ENCODE measurements around the gene ARHGDIG.

Gene ARHGDIG

DNA sequence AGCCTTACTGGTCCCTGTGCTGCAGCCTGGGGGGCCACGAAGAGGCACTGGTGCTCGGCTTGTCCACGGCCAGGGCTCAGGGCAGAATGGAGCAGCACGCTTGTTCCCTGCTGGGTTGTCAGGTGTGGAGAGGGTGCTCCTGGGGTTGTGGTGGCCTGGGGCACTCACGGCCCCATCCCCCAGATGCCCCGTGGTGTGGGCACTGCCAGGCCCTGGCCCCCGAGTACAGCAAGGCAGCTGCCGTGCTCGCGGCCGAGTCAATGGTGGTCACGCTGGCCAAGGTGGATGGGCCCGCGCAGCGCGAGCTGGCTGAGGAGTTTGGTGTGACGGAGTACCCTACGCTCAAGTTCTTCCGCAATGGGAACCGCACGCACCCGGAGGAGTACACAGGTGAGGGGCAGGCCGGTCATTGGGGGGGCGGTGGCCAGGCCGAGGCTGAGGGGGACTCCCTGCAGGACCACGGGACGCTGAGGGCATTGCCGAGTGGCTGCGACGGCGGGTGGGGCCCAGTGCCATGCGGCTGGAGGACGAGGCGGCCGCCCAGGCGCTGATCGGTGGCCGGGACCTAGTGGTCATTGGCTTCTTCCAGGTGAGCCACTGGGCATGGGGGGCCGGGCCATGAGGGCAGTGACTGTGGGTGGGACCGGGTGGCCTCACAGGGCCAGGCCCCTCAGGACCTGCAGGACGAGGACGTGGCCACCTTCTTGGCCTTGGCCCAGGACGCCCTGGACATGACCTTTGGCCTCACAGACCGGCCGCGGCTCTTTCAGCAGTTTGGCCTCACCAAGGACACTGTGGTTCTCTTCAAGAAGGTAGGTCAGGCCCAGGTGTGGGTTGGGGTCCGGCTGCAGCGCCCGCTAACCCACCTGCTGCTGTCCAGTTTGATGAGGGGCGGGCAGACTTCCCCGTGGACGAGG, 4.1 kb downstream of the ARHGDIG start:
- TF ChIP-seq YY1 (IDR thresholded peaks at IDR 0.05; ENCODE audit: low read depth) (no peak), RAD21 (IDR thresholded peaks at IDR 0.05; ENCODE audit: low read depth) (no peak), TCF12 (IDR thresholded peaks at IDR 0.05; ENCODE audit: low read depth) (no peak), NFIC (IDR thresholded peaks at IDR 0.05) (no peak), EP300 (IDR thresholded peaks at IDR 0.05; ENCODE audit: borderline replicate concordance) (no peak), MAX (IDR thresholded peaks at IDR 0.05) (no peak), TEAD4 (IDR thresholded peaks at IDR 0.05) (no peak), EGR1 (IDR thresholded peaks at IDR 0.05) (no peak), CEBPB (IDR thresholded peaks at IDR 0.05) (no peak), FOXM1 (IDR thresholded peaks at IDR 0.05; ENCODE audit: borderline replicate concordance, low read depth) (no peak), TAF1 (IDR thresholded peaks at IDR 0.05; ENCODE audit: low read depth) (no peak), CREB1 (IDR thresholded peaks at IDR 0.05; ENCODE audit: low read depth) (no peak), ZBTB7A (IDR thresholded peaks at IDR 0.05; ENCODE audit: low read depth) (no peak)
- TF ChIP-seq, protein P1, sequence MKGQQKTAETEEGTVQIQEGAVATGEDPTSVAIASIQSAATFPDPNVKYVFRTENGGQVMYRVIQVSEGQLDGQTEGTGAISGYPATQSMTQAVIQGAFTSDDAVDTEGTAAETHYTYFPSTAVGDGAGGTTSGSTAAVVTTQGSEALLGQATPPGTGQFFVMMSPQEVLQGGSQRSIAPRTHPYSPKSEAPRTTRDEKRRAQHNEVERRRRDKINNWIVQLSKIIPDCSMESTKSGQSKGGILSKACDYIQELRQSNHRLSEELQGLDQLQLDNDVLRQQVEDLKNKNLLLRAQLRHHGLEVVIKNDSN (IDR thresholded peaks at IDR 0.05), result no peak
- TF ChIP-seq, protein P2, sequence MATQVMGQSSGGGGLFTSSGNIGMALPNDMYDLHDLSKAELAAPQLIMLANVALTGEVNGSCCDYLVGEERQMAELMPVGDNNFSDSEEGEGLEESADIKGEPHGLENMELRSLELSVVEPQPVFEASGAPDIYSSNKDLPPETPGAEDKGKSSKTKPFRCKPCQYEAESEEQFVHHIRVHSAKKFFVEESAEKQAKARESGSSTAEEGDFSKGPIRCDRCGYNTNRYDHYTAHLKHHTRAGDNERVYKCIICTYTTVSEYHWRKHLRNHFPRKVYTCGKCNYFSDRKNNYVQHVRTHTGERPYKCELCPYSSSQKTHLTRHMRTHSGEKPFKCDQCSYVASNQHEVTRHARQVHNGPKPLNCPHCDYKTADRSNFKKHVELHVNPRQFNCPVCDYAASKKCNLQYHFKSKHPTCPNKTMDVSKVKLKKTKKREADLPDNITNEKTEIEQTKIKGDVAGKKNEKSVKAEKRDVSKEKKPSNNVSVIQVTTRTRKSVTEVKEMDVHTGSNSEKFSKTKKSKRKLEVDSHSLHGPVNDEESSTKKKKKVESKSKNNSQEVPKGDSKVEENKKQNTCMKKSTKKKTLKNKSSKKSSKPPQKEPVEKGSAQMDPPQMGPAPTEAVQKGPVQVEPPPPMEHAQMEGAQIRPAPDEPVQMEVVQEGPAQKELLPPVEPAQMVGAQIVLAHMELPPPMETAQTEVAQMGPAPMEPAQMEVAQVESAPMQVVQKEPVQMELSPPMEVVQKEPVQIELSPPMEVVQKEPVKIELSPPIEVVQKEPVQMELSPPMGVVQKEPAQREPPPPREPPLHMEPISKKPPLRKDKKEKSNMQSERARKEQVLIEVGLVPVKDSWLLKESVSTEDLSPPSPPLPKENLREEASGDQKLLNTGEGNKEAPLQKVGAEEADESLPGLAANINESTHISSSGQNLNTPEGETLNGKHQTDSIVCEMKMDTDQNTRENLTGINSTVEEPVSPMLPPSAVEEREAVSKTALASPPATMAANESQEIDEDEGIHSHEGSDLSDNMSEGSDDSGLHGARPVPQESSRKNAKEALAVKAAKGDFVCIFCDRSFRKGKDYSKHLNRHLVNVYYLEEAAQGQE (IDR thresholded peaks at IDR 0.05; ENCODE audit: low read depth), result no peak

- no peak for TF ChIP-seq YY1 (IDR thresholded peaks at IDR 0.05; ENCODE audit: low read depth)
- TF ChIP-seq EP300 (IDR thresholded peaks at IDR 0.05; ENCODE audit: borderline replicate concordance), result no peak
- TF ChIP-seq NFIC (IDR thresholded peaks at IDR 0.05), result no peak
- TF ChIP-seq FOXM1 (IDR thresholded peaks at IDR 0.05; ENCODE audit: borderline replicate concordance, low read depth), result no peak
Observed at GRCh38 chr16:285146-286055, 5.0 kb downstream of the ARHGDIG start.

- TF ChIP-seq YY1 (IDR thresholded peaks at IDR 0.05; ENCODE audit: low read depth) (no peak), CREB1 (IDR thresholded peaks at IDR 0.05; ENCODE audit: low read depth) (no peak), NFIC (IDR thresholded peaks at IDR 0.05) (no peak), TCF12 (IDR thresholded peaks at IDR 0.05; ENCODE audit: low read depth) (no peak), ZBTB7A (IDR thresholded peaks at IDR 0.05; ENCODE audit: low read depth) (no peak), EP300 (IDR thresholded peaks at IDR 0.05; ENCODE audit: borderline replicate concordance) (no peak), RAD21 (IDR thresholded peaks at IDR 0.05; ENCODE audit: low read depth) (no peak), TAF1 (IDR thresholded peaks at IDR 0.05; ENCODE audit: low read depth) (no peak), MAX (IDR thresholded peaks at IDR 0.05) (no peak), CEBPB (IDR thresholded peaks at IDR 0.05) (no peak), EGR1 (IDR thresholded peaks at IDR 0.05) (no peak), TEAD4 (IDR thresholded peaks at IDR 0.05) (no peak), FOXM1 (IDR thresholded peaks at IDR 0.05; ENCODE audit: borderline replicate concordance, low read depth) (no peak)
- TF ChIP-seq, protein P1 (IDR thresholded peaks at IDR 0.05), result no peak
- TF ChIP-seq, protein P2 (IDR thresholded peaks at IDR 0.05; ENCODE audit: low read depth), result no peak
Observed at GRCh38 chr16:286491-287297, 6.3 kb downstream of the ARHGDIG start.

- TF ChIP-seq CREB1 (IDR thresholded peaks at IDR 0.05; ENCODE audit: low read depth), result no peak
- TF ChIP-seq RAD21 (IDR thresholded peaks at IDR 0.05; ENCODE audit: low read depth), result peak; percentile 28; the same call in 1 of the 2 replicates
Observed at GRCh38 chr16:287298-287811, 7.0 kb downstream of the ARHGDIG start.
